A673 (cell line): ENCODE results near the gene TRIM46. TPM values are rescaled to one million over a fixed set of nuclear protein-coding genes. Genes with fewer than 3 reads are reported as not detected.

Experiments
- BruUV-seq: library from RNA; stranded (reverse); fragments of 400-500 nt; replicated peaks from 2 replicates; lab custom pipeline; 2021; lab: Mats Ljungman, UMichigan
- CTCF ChIA-PET: fragments of 300-600 bp; sonication (Branson Sonifier 250); formaldehyde crosslinking; loops from one replicate; lab custom pipeline; 2022; ENCODE audit warnings: antibody characterized with exemption; lab: Charles Lee
- POLR2A ChIA-PET: fragments of 300-600 bp; sonication (Branson Sonifier 250); formaldehyde crosslinking; loops from one replicate; lab custom pipeline; 2022; ENCODE audit warnings: antibody characterized with exemption; ENCODE audit not compliant: low non-redundant PET; lab: Charles Lee
- DNase-seq: peaks from one replicate; pipeline ENCODE4 v3.0.0-alpha.2; 2015; ENCODE audit warnings: low spot score
- H3K27ac ChIP-seq: fragments of 200-600 bp; sonication (generic); 2 replicates; pipeline ENCODE4 v1.5.1; 2016; ENCODE audit warnings: mixed run types, low read depth, mild to moderate bottlenecking, mixed read lengths, antibody characterized with exemption, low read length; ENCODE audit not compliant: poor library complexity, severe bottlenecking
- H3K27me3 ChIP-seq: fragments of 200-600 bp; sonication (generic); replicated peaks from 2 replicates; pipeline ENCODE4 v1.6.1; 2017; ENCODE audit warnings: mixed run types, low read depth, mild to moderate bottlenecking, mixed read lengths, antibody characterized with exemption, low read length; ENCODE audit not compliant: insufficient read depth, poor library complexity
- H3K36me3 ChIP-seq: fragments of 200-600 bp; sonication (generic); 2 replicates; pipeline ENCODE4 v1.6.1; 2016; ENCODE audit warnings: mixed run types, mild to moderate bottlenecking, mixed read lengths, antibody characterized with exemption, low read length; ENCODE audit not compliant: insufficient read depth, poor library complexity, severe bottlenecking
- H3K4me1 ChIP-seq: fragments of 200-600 bp; sonication (generic); 2 replicates; pipeline ENCODE4 v1.6.1; 2017; ENCODE audit warnings: mixed run types, mild to moderate bottlenecking, mixed read lengths, antibody characterized with exemption, low read length; ENCODE audit not compliant: insufficient read depth, poor library complexity, severe bottlenecking
- H3K4me3 ChIP-seq: fragments of 200-600 bp; sonication (generic); 2 replicates; pipeline ENCODE4 v1.5.1; 2016; ENCODE audit warnings: low read depth, mixed run types, mild to moderate bottlenecking, mixed read lengths, low read length; ENCODE audit not compliant: poor library complexity, severe bottlenecking
- H3K9me3 ChIP-seq: fragments of 200-600 bp; sonication (generic); 2 replicates; pipeline ENCODE4 v1.6.1; 2016; ENCODE audit warnings: mixed run types, low read depth, mild to moderate bottlenecking, mixed read lengths, antibody characterized with exemption, low read length; ENCODE audit not compliant: poor library complexity, severe bottlenecking
- CTCF ChIP-seq: fragments of 300-800, 200-600 bp; sonication (generic); conservative IDR thresholded peaks from 2 replicates; pipeline ENCODE4 v1.5.1; 2017; ENCODE audit warnings: low read depth, mild to moderate bottlenecking, antibody characterized with exemption, low read length, moderate library complexity, mixed read lengths
- EZH2 ChIP-seq: fragments of 200-600 bp; sonication (generic); IDR thresholded peaks from 2 replicates; pipeline ENCODE4 v1.6.1; 2017; ENCODE audit warnings: borderline replicate concordance, low read depth, mild to moderate bottlenecking, mixed read lengths, antibody characterized with exemption, low read length; ENCODE audit not compliant: poor library complexity, severe bottlenecking
- intact Hi-C: fragments of 100-400 bp; cut with micrococcal nuclease; formaldehyde crosslinking; loops from one replicate; pipeline ENCODE4 v1.10.0; 2022; ENCODE audit not compliant: unreplicated experiment
- total RNA-seq: library from RNA; stranded (reverse); gene quantifications from 2 replicates; pipeline ENCODE4 v1.2.3, GENCODE V29; 2021

The TRIM46 gene
- total RNA-seq, 1 experiment from 2014 or later = 5.1 TPM

- POLR2A ChIA-PET = no interaction called here
- H3K27me3 ChIP-seq = no peaks in the 10 kb centered on the region
- CTCF ChIA-PET = no interaction called here
- DNase-seq = no peak
- H3K4me3 ChIP-seq = no peak overlapping the region
- TF ChIP-seq CTCF (no peak), EZH2 (no peak)
- H3K4me1 ChIP-seq = no peaks in the 10 kb centered on the region
- H3K27ac ChIP-seq = no peak overlapping the region
- H3K9me3 ChIP-seq = no peaks in the 10 kb centered on the region
- peaks cover 4% of the 10 kb centered on the region for H3K36me3 ChIP-seq
- intact Hi-C loops = no loop called here
- no TSS peak for BruUV-seq
Measured at GRCh38 chr1:155182052-155182550, 8.5 kb downstream of the TRIM46 start.

- DNase-seq = no peak
- no peaks in the 10 kb centered on the region for H3K4me1 ChIP-seq
- BruUV-seq = no TSS peak
- TF ChIP-seq EZH2 (no peak), CTCF (no peak)
- H3K27me3 ChIP-seq = no peaks in the 10 kb centered on the region
- H3K27ac ChIP-seq = no peak overlapping the region
- H3K4me3 ChIP-seq = no peak overlapping the region
- no peaks in the 10 kb centered on the region for H3K9me3 ChIP-seq
- intact Hi-C loops = no loop called here
- ChIA-PET CTCF (no interaction called here), POLR2A (no interaction called here)
- no peaks in the 10 kb centered on the region for H3K36me3 ChIP-seq
Measured at GRCh38 chr1:155183775-155184221, 10.1 kb downstream of the TRIM46 start.

- no peaks in the 10 kb centered on the region for H3K4me1 ChIP-seq
- no peaks in the 10 kb centered on the region for H3K36me3 ChIP-seq
- no peak overlapping the region for H3K4me3 ChIP-seq
- H3K27me3 ChIP-seq = no peaks in the 10 kb centered on the region
- ChIA-PET CTCF (no interaction called here), POLR2A (no interaction called here)
- TF ChIP-seq CTCF (no peak), EZH2 (no peak)
- no peaks in the 10 kb centered on the region for H3K9me3 ChIP-seq
- H3K27ac ChIP-seq = no peak overlapping the region
- intact Hi-C loops = no loop called here
- BruUV-seq = no TSS peak
- DNase-seq = no peak
Measured at GRCh38 chr1:155184351-155184811, 10.7 kb downstream of the TRIM46 start.
